Immature natural killer cell (primary cell): ENCODE measurements around the gene B2M. TPM values are rescaled to one million over a fixed set of nuclear protein-coding genes. Genes with fewer than 3 reads are reported as not detected.
"Not testable (repeated sequence)": the region's sequence is repeated elsewhere in the genome, so short reads cannot be mapped to it uniquely, and the experiment has no call there.

Source experiments
- DNase-seq, 3 donors: peaks; one replicate each; pipeline ENCODE4 v3.0.0; 2022; ENCODE audit warnings: mixed read lengths in 1 of 3
- H3K27ac Mint-ChIP-seq, 6 donors: one replicate each; pipeline ENCODE4 v1.8.0; 2020; ENCODE audit warnings: mixed read lengths in 6 of 6, mild to moderate bottlenecking in 5 of 6, inconsistent platforms in 4 of 6, moderate library complexity in 3 of 6
- H3K27me3 Mint-ChIP-seq, 3 donors: one replicate each; pipeline ENCODE4 v1.8.0; 2020 to 2021; ENCODE audit warnings: low read depth in 3 of 3, mild to moderate bottlenecking in 3 of 3, mixed read lengths in 3 of 3, moderate library complexity in 3 of 3, inconsistent platforms in 1 of 3
- H3K36me3 Mint-ChIP-seq, 3 donors: one replicate each; pipeline ENCODE4 v1.8.0; 2020; ENCODE audit warnings: mixed read lengths in 3 of 3, inconsistent platforms in 2 of 3, mild to moderate bottlenecking in 2 of 3
- H3K4me1 Mint-ChIP-seq, 2 donors: one replicate each; pipeline ENCODE4 v1.8.0; 2020; ENCODE audit warnings: inconsistent platforms in 2 of 2, mild to moderate bottlenecking in 2 of 2, mixed read lengths in 2 of 2, moderate library complexity in 1 of 2
- H3K4me3 Mint-ChIP-seq, 5 donors: one replicate each; pipeline ENCODE4 v1.8.0; 2020; ENCODE audit warnings: mild to moderate bottlenecking in 5 of 5, mixed read lengths in 5 of 5, inconsistent platforms in 3 of 5, moderate library complexity in 3 of 5
- H3K9me3 Mint-ChIP-seq, 6 donors: one replicate each; pipeline ENCODE4 v1.8.0; 2020; ENCODE audit warnings: mild to moderate bottlenecking in 6 of 6, mixed read lengths in 6 of 6, inconsistent platforms in 4 of 6, moderate library complexity in 3 of 6
- polyA plus RNA-seq, 3 donors: library from polyadenylated mRNA; unstranded; fragments of 300-500 nt; fragmentation: Illumina TruSeq; gene quantifications; one replicate each; pipeline ENCODE4 v1.2.3, GENCODE V29; 2021

The B2M gene
- polyA plus RNA-seq, 3 donors from 2014 or later: 41,154 to 70,702 (median 45,494) TPM

- Mint-ChIP-seq H3K4me3 (peak overlapping the region; percentile 40 to 78 (median 73)), H3K36me3 (peaks cover 42 to 50% (median 46%) of the 10 kb centered on the region in 3 donors), H3K27me3 (peaks cover 15 to 33% (median 25%) of the 10 kb centered on the region in 3 donors), H3K27ac (peak overlapping the region; percentile 89 to 100 (median 96)), H3K4me1 (peaks cover 90 to 94% of the 10 kb centered on the region in 2 donors)
- not testable (repeated sequence) for DNase-seq, H3K9me3 Mint-ChIP-seq
These were observed 8.7 kb downstream of the B2M start for GRCh38 chr15:44720000-44720435.

DNA sequence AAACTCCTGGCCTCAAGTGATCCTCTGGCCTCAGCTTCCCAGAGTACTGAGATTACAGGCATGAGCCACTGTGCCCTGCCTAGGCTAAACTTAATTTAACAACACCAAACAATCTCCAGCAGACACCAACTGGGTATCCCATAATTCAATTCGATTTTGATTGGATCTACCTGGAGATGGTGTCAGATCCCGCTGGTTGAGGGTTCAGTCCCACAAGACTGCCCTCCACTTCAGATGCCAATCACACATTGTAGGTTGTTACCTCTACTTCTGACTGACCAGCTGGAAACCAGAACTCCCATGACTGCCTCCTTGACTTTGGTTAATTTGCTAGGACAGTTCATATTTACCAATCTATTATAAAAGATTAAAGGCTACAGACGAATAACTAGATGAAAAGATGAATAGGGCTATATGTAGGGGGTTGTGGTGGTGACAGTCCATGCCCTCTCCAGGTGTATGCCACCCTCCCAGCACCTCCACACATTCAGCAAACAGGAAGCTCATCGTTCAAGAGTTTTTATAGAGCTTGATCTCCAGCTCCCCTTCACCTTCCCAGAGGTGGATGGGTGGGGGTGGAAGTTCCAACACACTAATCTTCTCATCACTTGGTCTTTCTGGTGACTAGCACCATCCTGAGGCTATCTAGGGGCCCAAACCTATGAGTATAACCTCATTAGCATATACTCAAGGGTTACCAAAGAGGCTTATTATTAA, 9.3 kb downstream of the B2M start:
- Mint-ChIP-seq H3K4me1 (peaks cover 89 to 94% of the 10 kb centered on the region in 2 donors), H3K4me3 (peak overlapping the region; percentile 27 to 78 (median 52)), H3K27ac (peak overlapping the region; percentile 89 to 100 (median 96)), H3K9me3 (no peaks in the 10 kb centered on the region), H3K27me3 (peaks cover 12 to 29% (median 22%) of the 10 kb centered on the region in 3 donors), H3K36me3 (peaks cover 36 to 44% (median 40%) of the 10 kb centered on the region in 3 donors)
- DNase-seq: peak in 1 of 3 donors; percentile 14

DNA sequence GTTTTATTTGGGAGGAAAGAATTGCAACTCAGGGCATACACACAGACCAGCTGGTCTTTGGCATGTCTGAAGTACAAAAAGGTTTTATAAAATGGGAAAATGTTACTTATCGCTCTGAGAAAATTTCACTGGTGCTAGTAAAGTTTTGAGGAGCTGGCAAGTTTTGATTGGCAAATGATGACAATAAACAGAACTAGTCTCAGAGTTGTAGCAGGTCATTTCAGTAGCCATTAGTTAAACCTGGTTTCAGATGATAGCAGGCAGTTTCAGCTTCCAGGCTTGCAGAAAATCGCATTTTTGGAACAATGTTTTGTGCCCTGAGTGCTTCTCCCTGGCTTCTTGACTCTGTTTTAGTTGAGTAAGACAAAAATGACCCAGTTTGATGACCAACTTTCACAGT, 10.7 kb downstream of the B2M start:
- Mint-ChIP-seq H3K9me3 (no peaks in the 10 kb centered on the region), H3K27me3 (peaks cover 15 to 35% (median 29%) of the 10 kb centered on the region in 3 donors)

DNA sequence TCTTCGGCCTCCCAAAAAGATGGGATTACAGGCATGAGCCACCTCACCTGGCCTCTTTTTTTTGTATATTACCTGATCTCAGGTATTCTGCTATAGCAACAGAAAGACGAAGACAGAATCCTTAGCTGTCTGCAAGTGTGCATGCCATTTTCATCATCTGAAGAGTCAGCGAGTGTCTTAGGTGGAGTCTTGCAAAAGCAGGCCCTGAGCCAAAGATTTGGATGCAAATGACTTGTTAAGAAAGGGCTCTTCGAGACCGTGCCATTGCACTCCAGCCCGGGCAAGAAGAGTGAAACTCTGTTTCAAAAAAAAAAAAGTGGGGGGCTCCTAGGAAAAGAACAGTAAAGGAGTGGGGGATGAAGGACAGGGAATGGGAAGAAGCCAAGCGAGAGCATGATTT, 14.8 kb downstream of the B2M start:
- H3K9me3 Mint-ChIP-seq: no peaks in the 10 kb centered on the region
- H3K27me3 Mint-ChIP-seq: peaks cover 14 to 27% (median 26%) of the 10 kb centered on the region in 3 donors
- peak overlapping the region; percentile 86 to 100 (median 99) for H3K4me3 Mint-ChIP-seq
- peaks cover 83 to 87% of the 10 kb centered on the region in 2 donors for H3K4me1 Mint-ChIP-seq
- H3K36me3 Mint-ChIP-seq: peaks cover 0 to 2% (median 0%) of the 10 kb centered on the region in 3 donors
- peak overlapping the region; percentile 97 to 100 (median 100) for H3K27ac Mint-ChIP-seq
- no peak for DNase-seq

More for the DNA sequence above, 10.7 kb downstream of the B2M start:
- H3K27ac Mint-ChIP-seq: peak overlapping the region; percentile 89 to 100 (median 96)
- peaks cover 23 to 30% (median 26%) of the 10 kb centered on the region in 3 donors for H3K36me3 Mint-ChIP-seq
- no peak for DNase-seq
- H3K4me3 Mint-ChIP-seq: peak overlapping the region in 2 of 5 donors; percentile 5 to 60
- peaks cover 89 to 94% of the 10 kb centered on the region in 2 donors for H3K4me1 Mint-ChIP-seq

GRCh38 chr15:44726568-44727484, 15.5 kb downstream of the B2M start:
- no peaks in the 10 kb centered on the region for H3K9me3 Mint-ChIP-seq
- peak overlapping the region; percentile 86 to 100 (median 99) for H3K4me3 Mint-ChIP-seq
- H3K27me3 Mint-ChIP-seq: peaks cover 14 to 27% (median 26%) of the 10 kb centered on the region in 3 donors
- peak; percentile 84 to 89 (median 88) for DNase-seq
- peak overlapping the region; percentile 97 to 100 (median 100) for H3K27ac Mint-ChIP-seq
- H3K36me3 Mint-ChIP-seq: peaks cover 0 to 2% (median 0%) of the 10 kb centered on the region in 3 donors
- H3K4me1 Mint-ChIP-seq: peaks cover 82 to 87% of the 10 kb centered on the region in 2 donors

- Mint-ChIP-seq H3K4me1 (peaks cover 80 to 88% of the 10 kb centered on the region in 2 donors), H3K9me3 (no peaks in the 10 kb centered on the region), H3K4me3 (peak overlapping the region; percentile 86 to 100 (median 99)), H3K36me3 (peaks cover 0 to 10% (median 5%) of the 10 kb centered on the region in 3 donors), H3K27me3 (peaks cover 14 to 27% (median 24%) of the 10 kb centered on the region in 3 donors), H3K27ac (peak overlapping the region; percentile 97 to 100 (median 100))
- peak in 2 of 3 donors; percentile 9 to 11 for DNase-seq
These were observed 16.3 kb downstream of the B2M start for GRCh38 chr15:44727485-44728231.

GRCh38 chr15:44728232-44728575, 16.9 kb downstream of the B2M start:
- not testable (repeated sequence) for DNase-seq, H3K9me3 Mint-ChIP-seq
- Mint-ChIP-seq H3K4me3 (peak overlapping the region; percentile 97 to 100 (median 99)), H3K4me1 (peaks cover 80 to 88% of the 10 kb centered on the region in 2 donors), H3K36me3 (peaks cover 0 to 10% (median 5%) of the 10 kb centered on the region in 3 donors), H3K27ac (peak overlapping the region; percentile 97 to 100 (median 100)), H3K27me3 (peaks cover 14 to 27% (median 24%) of the 10 kb centered on the region in 3 donors)

DNA sequence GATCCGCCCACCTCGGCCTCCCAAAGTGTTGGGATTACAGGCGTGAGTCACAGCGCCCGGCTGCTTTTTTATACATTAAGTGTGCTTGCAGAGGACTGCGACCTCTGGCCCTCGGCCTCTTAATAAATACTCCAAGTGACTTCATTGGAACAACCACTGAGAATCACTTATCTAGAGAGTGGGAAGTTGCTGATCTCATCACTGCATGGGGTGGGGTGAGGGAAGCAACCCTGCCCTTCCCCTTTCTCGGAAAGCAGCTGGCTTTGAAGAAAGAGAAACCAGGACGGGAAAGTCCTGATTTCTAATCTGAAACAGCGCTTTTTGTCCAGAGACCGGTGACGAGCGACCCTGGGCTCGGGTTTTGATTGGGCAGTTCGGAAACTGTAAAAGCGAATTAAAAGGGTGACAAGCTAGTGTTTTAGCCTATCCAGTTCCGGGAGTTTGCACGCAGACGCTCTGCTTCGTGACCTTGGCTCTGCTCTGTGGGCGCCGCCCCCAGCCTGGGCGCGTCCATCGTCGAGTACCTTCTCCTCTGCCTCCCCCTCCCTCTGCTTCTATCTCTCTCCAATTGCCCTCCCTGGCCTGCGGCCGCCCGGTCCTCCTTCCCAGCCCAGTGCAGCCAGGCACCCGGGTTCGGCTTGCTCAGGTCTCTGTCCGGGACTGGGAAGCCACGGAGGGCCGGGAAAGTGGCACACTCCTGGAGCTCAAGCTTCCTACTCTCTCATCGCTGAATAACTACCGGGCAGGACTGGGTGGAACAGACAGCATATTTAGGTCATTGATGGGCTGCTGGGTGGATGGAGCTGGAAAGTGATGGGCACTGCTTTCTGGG, 17.5 kb downstream of the B2M start:
- H3K9me3 Mint-ChIP-seq: no peaks in the 10 kb centered on the region
- peaks cover 13 to 27% (median 24%) of the 10 kb centered on the region in 3 donors for H3K27me3 Mint-ChIP-seq
- H3K36me3 Mint-ChIP-seq: peaks cover 0 to 10% (median 5%) of the 10 kb centered on the region in 3 donors
- peak; percentile 96 to 97 (median 97) for DNase-seq
- H3K27ac Mint-ChIP-seq: peak overlapping the region; percentile 97 to 100 (median 100)
- peak overlapping the region; percentile 97 to 100 (median 99) for H3K4me3 Mint-ChIP-seq
- peaks cover 78 to 85% of the 10 kb centered on the region in 2 donors for H3K4me1 Mint-ChIP-seq

DNA sequence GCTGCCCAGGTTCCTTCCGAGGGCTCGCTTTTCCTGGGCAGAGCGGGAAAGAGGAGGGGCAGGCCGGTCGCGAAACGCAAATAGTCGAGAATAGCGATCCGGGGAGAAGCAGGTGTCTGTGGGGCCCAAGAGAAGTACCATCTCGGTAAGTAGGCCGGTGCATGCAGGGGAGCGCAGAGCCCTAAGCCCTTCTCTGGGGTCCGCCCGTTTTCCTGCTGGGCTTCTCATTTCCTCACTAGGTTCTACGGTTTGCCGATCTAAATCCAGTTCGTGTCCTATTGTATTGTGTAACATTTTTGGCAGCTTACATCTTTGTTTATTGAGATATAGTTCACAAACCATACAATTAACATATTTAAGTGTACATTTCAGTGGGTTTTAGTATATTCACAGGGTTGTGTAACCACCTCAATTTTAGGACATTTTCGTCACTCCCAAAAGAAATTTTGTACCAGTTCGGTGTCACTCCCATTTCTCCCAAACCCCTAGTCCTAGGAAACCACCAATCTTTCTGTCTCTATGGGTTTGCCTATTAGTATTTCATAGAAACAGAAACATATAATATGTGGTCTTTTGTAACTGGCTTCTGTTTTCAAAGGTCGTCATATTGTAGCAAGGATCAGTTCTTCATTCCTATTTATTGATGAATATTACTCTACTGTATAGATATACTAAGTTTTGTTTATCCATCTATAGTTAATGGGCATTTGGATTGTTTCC, 18.3 kb downstream of the B2M start:
- Mint-ChIP-seq H3K27ac (peak overlapping the region; percentile 97 to 100 (median 100)), H3K36me3 (peaks cover 0 to 10% (median 5%) of the 10 kb centered on the region in 3 donors), H3K9me3 (no peaks in the 10 kb centered on the region), H3K4me3 (peak overlapping the region; percentile 97 to 100 (median 99)), H3K27me3 (peaks cover 5 to 22% (median 18%) of the 10 kb centered on the region in 3 donors), H3K4me1 (peaks cover 72 to 81% of the 10 kb centered on the region in 2 donors)
- no peak for DNase-seq

DNA sequence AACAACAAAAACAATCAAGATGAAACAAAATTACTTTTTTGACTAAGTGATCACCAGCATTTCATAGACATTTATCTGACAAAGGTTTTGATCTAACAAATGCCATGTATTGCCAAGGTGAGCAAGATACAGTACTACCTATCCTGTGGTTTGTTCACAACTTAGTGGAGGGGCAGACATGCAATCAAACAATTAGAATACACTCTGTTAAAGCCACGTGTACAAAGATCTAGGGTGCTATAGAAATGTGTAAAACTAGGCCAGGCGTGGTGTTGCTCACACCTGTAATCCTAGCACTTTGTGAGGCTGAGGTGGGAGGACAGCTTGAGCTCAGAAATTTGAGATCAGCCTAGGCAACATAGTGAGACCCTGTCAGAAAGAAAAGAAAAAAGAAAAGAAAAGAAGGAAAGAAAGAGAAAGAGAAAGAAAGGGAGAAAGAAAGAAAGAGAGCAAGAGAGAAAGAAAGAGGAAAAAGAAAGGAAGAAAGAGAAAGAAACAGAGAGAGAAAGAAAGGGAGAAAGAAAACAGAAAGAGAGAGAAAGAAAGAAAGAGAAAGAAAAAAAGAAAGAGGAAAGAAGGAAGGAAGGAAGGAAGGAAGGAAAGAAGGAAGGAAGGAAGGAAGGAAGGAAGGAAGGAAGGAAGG, 23.6 kb downstream of the B2M start:
- H3K4me3 Mint-ChIP-seq: peak overlapping the region in 1 of 5 donors; percentile 56
- H3K27me3 Mint-ChIP-seq: peaks cover 0 to 1% (median 0%) of the 10 kb centered on the region in 3 donors
- H3K4me1 Mint-ChIP-seq: peaks cover 37 to 53% of the 10 kb centered on the region in 2 donors
- no peaks in the 10 kb centered on the region for H3K9me3 Mint-ChIP-seq
- DNase-seq: no peak
- peaks cover 0 to 10% (median 5%) of the 10 kb centered on the region in 3 donors for H3K36me3 Mint-ChIP-seq
- peak overlapping the region; percentile 24 to 93 (median 77) for H3K27ac Mint-ChIP-seq

DNA sequence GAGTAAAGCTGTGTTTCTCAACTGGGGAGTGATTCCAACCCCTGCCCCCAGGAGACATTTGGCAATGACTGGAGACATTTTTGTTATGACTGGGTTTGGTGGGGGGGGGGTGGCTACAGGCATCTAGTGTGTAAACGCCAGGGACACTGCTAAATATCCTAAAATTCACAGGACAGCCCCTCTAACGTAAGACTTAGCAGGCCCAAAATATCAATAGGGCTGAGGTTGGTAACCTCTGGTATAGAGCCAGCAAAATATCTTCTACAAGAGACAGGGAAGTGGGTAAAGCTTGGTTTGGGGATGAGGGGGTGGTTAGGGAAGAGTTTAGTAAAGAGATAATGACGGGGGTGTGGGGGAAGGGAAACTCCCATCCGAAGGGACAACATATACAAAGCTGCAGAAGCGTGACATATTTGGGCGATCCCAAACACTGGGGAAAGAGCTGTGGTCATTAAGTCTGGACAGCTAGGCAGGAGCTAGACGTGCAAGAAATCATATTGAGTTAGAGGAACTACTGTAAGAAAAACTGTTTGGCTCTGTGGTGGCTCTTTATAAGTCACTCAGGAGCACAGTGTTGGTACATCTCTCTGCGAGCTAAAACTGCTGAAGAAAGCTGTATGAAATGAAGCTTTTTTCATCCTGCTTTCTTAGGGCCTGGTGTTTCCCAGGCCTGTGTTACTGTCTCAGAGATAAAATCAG, 24.3 kb downstream of the B2M start:
- peak overlapping the region in 5 of 6 donors; percentile 24 to 93 (median 87) for H3K27ac Mint-ChIP-seq
- peak in 1 of 3 donors; percentile 21 for DNase-seq

More for the DNA sequence above, 24.3 kb downstream of the B2M start:
- Mint-ChIP-seq H3K4me1 (peaks cover 31 to 46% of the 10 kb centered on the region in 2 donors), H3K9me3 (no peaks in the 10 kb centered on the region), H3K27me3 (peaks cover 0 to 1% (median 0%) of the 10 kb centered on the region in 3 donors), H3K36me3 (peaks cover 0 to 10% (median 5%) of the 10 kb centered on the region in 3 donors), H3K4me3 (peak overlapping the region in 1 of 5 donors; percentile 56)
